DOHH2 (cell line): Measurements from ENCODE around the gene FSHR.

Source experiments
- H3F3A ChIP-seq: fragments of 200-600 bp; sonication (generic), shearing (Covaris generic); 2 replicates; pipeline ENCODE4 v1.6.0; 2016; ENCODE audit warnings: antibody characterized with exemption, mild to moderate bottlenecking; ENCODE audit not compliant: control insufficient read depth, insufficient read depth
- H3K27ac ChIP-seq: fragments of 200-600 bp; sonication (generic); 2 replicates; pipeline ENCODE4 v1.5.1; 2014; ENCODE audit warnings: low read depth, mild to moderate bottlenecking, low read length, moderate library complexity
- H3K27me3 ChIP-seq: fragments of 200-600 bp; sonication (generic); 2 replicates; pipeline ENCODE4 v1.6.1; 2014; ENCODE audit warnings: mild to moderate bottlenecking, low read length, mixed read lengths; ENCODE audit not compliant: control insufficient read depth
- H3K36me3 ChIP-seq: fragments of 200-600 bp; sonication (generic); 2 replicates; pipeline ENCODE4 v1.6.1; 2014; ENCODE audit warnings: mild to moderate bottlenecking, low read length, moderate library complexity, mixed read lengths; ENCODE audit not compliant: control insufficient read depth
- H3K4me1 ChIP-seq: fragments of 200-600 bp; sonication (generic); 2 replicates; pipeline ENCODE4 v1.6.1; 2014; ENCODE audit warnings: mild to moderate bottlenecking, low read length, mixed read lengths; ENCODE audit not compliant: control insufficient read depth
- H3K4me2 ChIP-seq: fragments of 200-600 bp; sonication (generic); 2 replicates; pipeline ENCODE4 v1.6.0; 2014; ENCODE audit warnings: mild to moderate bottlenecking, low read length, moderate library complexity
- H3K4me3 ChIP-seq: fragments of 200-600 bp; sonication (generic); 2 replicates; pipeline ENCODE4 v1.5.1; 2014; ENCODE audit warnings: mild to moderate bottlenecking, low read length, mixed read lengths
- H3K79me2 ChIP-seq: fragments of 200-600 bp; sonication (generic); 2 replicates; pipeline ENCODE4 v1.6.1; 2014; ENCODE audit warnings: mild to moderate bottlenecking, low read length, mixed read lengths; ENCODE audit not compliant: control insufficient read depth
- H3K9me2 ChIP-seq: fragments of 200-600 bp; sonication (generic); replicated peaks from 2 replicates; pipeline ENCODE4 v1.6.1; 2014; ENCODE audit warnings: mild to moderate bottlenecking, low read length, mixed read lengths; ENCODE audit not compliant: control insufficient read depth
- H3K9me3 ChIP-seq: fragments of 200-600 bp; sonication (generic); 2 replicates; pipeline ENCODE4 v1.6.1; 2014; ENCODE audit warnings: antibody characterized with exemption, low read length, mixed read lengths; ENCODE audit not compliant: control insufficient read depth, insufficient read depth
- H4K20me1 ChIP-seq: fragments of 200-600 bp; sonication (generic); 2 replicates; pipeline ENCODE4 v1.6.0; 2014; ENCODE audit warnings: low read depth, mild to moderate bottlenecking, antibody characterized with exemption, low read length, moderate library complexity; ENCODE audit not compliant: control insufficient read depth, insufficient read depth
- CTCF ChIP-seq: fragments of 200-600 bp; sonication (generic); IDR thresholded peaks from one replicate; pipeline ENCODE4 v1.5.1; 2014; ENCODE audit warnings: antibody characterized with exemption, mild to moderate bottlenecking, low read depth, low read length; ENCODE audit not compliant: poor library complexity, severe bottlenecking
- EZH2phosphoT487 ChIP-seq: fragments of 200-600 bp; sonication (generic); IDR thresholded peaks from 2 replicates; pipeline ENCODE4 v1.6.1; 2017; ENCODE audit warnings: borderline replicate concordance, mild to moderate bottlenecking, antibody characterized with exemption, low read length, moderate library complexity, mixed read lengths

Gene FSHR

GRCh38 chr2:49165662-49166061 lies 11.3 kb upstream of the FSHR start:
- H3K27ac ChIP-seq = no peak overlapping the region
- H3K79me2 ChIP-seq = no peaks in the 10 kb centered on the region
- TF ChIP-seq CTCF (no peak), EZH2phosphoT487 (no peak)
- H3F3A ChIP-seq = no peaks in the 10 kb centered on the region
- no peak overlapping the region for H3K4me2 ChIP-seq
- no peaks in the 10 kb centered on the region for H3K27me3 ChIP-seq
- no peaks in the 10 kb centered on the region for H3K9me3 ChIP-seq
- H3K36me3 ChIP-seq = no peaks in the 10 kb centered on the region
- H3K4me3 ChIP-seq = no peak overlapping the region
- H4K20me1 ChIP-seq = no peaks in the 10 kb centered on the region
- H3K9me2 ChIP-seq = no peaks in the 10 kb centered on the region
- no peaks in the 10 kb centered on the region for H3K4me1 ChIP-seq

GRCh38 chr2:49164729-49165128 lies 10.4 kb upstream of the FSHR start:
- Histone ChIP-seq H3K9me3 (no peaks in the 10 kb centered on the region), H3K9me2 (no peaks in the 10 kb centered on the region), H3K36me3 (no peaks in the 10 kb centered on the region)

GRCh38 chr2:49162151-49162550 lies 7.8 kb upstream of the FSHR start:
- no peak overlapping the region for H3K4me2 ChIP-seq
- H3F3A ChIP-seq = no peaks in the 10 kb centered on the region
- no peaks in the 10 kb centered on the region for H4K20me1 ChIP-seq
- no peaks in the 10 kb centered on the region for H3K9me3 ChIP-seq
- H3K27me3 ChIP-seq = no peaks in the 10 kb centered on the region
- no peak overlapping the region for H3K27ac ChIP-seq
- no peaks in the 10 kb centered on the region for H3K36me3 ChIP-seq
- no peaks in the 10 kb centered on the region for H3K4me1 ChIP-seq
- H3K4me3 ChIP-seq = no peak overlapping the region
- no peaks in the 10 kb centered on the region for H3K9me2 ChIP-seq
- no peak for TF ChIP-seq CTCF
- TF ChIP-seq EZH2phosphoT487 = no peak
- no peaks in the 10 kb centered on the region for H3K79me2 ChIP-seq

More at GRCh38 chr2:49164729-49165128, 10.4 kb upstream of the FSHR start:
- Histone ChIP-seq H3K4me2 (no peak overlapping the region), H3K79me2 (no peaks in the 10 kb centered on the region), H3K4me3 (no peak overlapping the region), H3F3A (no peaks in the 10 kb centered on the region), H3K4me1 (no peaks in the 10 kb centered on the region), H3K27me3 (no peaks in the 10 kb centered on the region), H4K20me1 (no peaks in the 10 kb centered on the region), H3K27ac (no peak overlapping the region)
- TF ChIP-seq CTCF (no peak), EZH2phosphoT487 (no peak)

- Histone ChIP-seq H3K36me3 (no peaks in the 10 kb centered on the region), H3F3A (no peaks in the 10 kb centered on the region), H4K20me1 (no peaks in the 10 kb centered on the region), H3K79me2 (no peaks in the 10 kb centered on the region), H3K27me3 (no peaks in the 10 kb centered on the region), H3K4me3 (no peak overlapping the region), H3K4me2 (no peak overlapping the region), H3K27ac (no peak overlapping the region), H3K9me2 (no peaks in the 10 kb centered on the region), H3K9me3 (no peaks in the 10 kb centered on the region), H3K4me1 (no peaks in the 10 kb centered on the region)
- TF ChIP-seq EZH2phosphoT487 (no peak), CTCF (no peak)
Observed at GRCh38 chr2:49154891-49155290, 576 bp upstream of the FSHR start.
